Coronary artery (tissue), 2 donors: Measurements from ENCODE around the gene FCRL3.
"Not testable (repeated sequence)": the region's sequence is repeated elsewhere in the genome, so short reads cannot be mapped to it uniquely, and the experiment has no call there.

Source experiments
- DNase-seq: peaks from one replicate; pipeline ENCODE4 v3.0.0-alpha.2; 2017; ENCODE audit warnings: low spot score
- H3K27ac ChIP-seq, 2 donors: fragments of 200-600 bp; sonication (generic); one replicate each; pipeline ENCODE4 v1.5.1; 2016 to 2019
- H3K4me3 ChIP-seq: fragments of 200-600 bp; sonication (generic); 2 replicates; pipeline ENCODE4 v1.5.1; 2016; ENCODE audit warnings: mild to moderate bottlenecking, moderate library complexity
- TF ChIP-seq, protein P1 (sequence below): fragments of 200-600 bp; sonication (generic); IDR thresholded peaks from one replicate; pipeline ENCODE4 v1.5.1; 2019; ENCODE audit warnings: antibody characterized with exemption

The FCRL3 gene, protein sequence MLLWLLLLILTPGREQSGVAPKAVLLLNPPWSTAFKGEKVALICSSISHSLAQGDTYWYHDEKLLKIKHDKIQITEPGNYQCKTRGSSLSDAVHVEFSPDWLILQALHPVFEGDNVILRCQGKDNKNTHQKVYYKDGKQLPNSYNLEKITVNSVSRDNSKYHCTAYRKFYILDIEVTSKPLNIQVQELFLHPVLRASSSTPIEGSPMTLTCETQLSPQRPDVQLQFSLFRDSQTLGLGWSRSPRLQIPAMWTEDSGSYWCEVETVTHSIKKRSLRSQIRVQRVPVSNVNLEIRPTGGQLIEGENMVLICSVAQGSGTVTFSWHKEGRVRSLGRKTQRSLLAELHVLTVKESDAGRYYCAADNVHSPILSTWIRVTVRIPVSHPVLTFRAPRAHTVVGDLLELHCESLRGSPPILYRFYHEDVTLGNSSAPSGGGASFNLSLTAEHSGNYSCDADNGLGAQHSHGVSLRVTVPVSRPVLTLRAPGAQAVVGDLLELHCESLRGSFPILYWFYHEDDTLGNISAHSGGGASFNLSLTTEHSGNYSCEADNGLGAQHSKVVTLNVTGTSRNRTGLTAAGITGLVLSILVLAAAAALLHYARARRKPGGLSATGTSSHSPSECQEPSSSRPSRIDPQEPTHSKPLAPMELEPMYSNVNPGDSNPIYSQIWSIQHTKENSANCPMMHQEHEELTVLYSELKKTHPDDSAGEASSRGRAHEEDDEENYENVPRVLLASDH

DNA sequence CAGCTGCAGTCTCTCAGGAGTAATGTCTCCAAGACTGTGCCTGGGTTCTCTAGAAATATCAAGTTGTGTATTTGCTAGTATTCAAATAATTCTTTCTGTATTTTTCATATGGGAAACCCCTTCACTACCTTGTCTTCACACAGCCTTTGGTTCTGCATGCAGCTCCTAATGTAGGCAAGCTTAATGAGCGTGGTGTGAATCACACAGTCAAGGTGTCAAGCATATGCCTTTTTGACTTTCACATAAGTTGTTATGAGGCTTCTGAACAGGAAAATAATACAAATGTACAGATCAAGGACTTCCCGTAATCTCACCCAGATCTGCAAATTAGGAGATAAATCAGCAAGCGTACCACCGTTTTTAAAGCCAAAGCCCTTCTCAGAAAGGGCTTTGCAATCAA, at the start of gene FCRL3:
FCRL3 (minus strand) TSS at position 38 of the 400 bp plus-strand sequence. CDS start 280 bp downstream, outside the sequence.
- DNase-seq = no peak
- Histone ChIP-seq H3K27ac (no peak within 1 kb of the TSS), H3K4me3 (no peak within 1 kb of the TSS)
- TF ChIP-seq, protein P1, sequence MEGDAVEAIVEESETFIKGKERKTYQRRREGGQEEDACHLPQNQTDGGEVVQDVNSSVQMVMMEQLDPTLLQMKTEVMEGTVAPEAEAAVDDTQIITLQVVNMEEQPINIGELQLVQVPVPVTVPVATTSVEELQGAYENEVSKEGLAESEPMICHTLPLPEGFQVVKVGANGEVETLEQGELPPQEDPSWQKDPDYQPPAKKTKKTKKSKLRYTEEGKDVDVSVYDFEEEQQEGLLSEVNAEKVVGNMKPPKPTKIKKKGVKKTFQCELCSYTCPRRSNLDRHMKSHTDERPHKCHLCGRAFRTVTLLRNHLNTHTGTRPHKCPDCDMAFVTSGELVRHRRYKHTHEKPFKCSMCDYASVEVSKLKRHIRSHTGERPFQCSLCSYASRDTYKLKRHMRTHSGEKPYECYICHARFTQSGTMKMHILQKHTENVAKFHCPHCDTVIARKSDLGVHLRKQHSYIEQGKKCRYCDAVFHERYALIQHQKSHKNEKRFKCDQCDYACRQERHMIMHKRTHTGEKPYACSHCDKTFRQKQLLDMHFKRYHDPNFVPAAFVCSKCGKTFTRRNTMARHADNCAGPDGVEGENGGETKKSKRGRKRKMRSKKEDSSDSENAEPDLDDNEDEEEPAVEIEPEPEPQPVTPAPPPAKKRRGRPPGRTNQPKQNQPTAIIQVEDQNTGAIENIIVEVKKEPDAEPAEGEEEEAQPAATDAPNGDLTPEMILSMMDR = no peak

GRCh38 chr1:157748262-157748817, 47.8 kb upstream of the FCRL3 start:
- Histone ChIP-seq H3K27ac (no peak overlapping the region), H3K4me3 (no peak overlapping the region)
- TF ChIP-seq, protein P1 = no peak
- DNase-seq = no peak

DNA sequence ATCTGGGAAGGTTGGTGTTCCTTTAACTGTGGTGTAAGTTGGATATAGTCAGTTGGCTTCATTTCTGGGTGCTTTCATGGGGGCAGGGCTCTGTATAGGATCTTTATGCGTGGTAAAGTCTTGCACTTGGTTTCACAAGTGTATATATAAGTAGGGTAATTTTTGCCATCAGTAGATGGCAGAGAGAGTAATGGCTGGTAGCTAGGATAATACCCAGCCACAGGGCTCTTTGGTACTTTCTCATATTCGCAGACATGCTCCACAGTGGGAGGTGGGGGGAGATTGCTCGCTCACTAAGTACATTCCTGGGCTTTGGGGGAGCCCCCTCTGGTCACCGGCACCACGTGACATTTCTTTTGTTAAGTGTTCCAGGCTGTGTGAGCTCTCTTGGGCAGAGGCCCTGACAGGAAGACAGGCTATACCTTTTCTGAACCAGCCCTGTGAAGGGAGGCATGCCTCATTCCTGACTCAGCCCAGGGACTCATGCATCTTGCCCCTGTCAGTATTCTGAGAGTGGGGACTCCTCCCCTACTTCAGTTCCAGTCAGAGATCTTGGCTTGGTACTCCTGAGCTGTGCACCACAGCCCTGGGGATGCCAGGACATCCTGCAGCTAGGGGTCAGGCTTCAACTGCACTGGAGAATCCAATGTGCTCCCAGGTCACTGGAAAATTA, 38.8 kb upstream of the FCRL3 start:
- no peak for DNase-seq
- H3K4me3 ChIP-seq = no peak overlapping the region
- no peak overlapping the region for H3K27ac ChIP-seq
- TF ChIP-seq, protein P1 = no peak

GRCh38 chr1:157735991-157736390, 35.4 kb upstream of the FCRL3 start:
- H3K4me3 ChIP-seq, H3K27ac ChIP-seq, DNase-seq: not testable (repeated sequence)

- H3K27ac ChIP-seq = no peak overlapping the region
- H3K4me3 ChIP-seq = no peak overlapping the region
- TF ChIP-seq, protein P1 = no peak
- DNase-seq = no peak
These were observed 33.8 kb upstream of the FCRL3 start for GRCh38 chr1:157734321-157734720.

- H3K27ac ChIP-seq = no peak overlapping the region
- TF ChIP-seq, protein P1 = no peak
- no peak overlapping the region for H3K4me3 ChIP-seq
- no peak for DNase-seq
These were observed 32.2 kb upstream of the FCRL3 start for GRCh38 chr1:157732755-157733154.

- TF ChIP-seq, protein P1 = no peak
- no peak overlapping the region for H3K4me3 ChIP-seq
- no peak overlapping the region for H3K27ac ChIP-seq
- no peak for DNase-seq
These were observed 24.6 kb upstream of the FCRL3 start for GRCh38 chr1:157725221-157725577.
